ENCODE measurements around the gene PGLYRP2. TPM values are rescaled to one million over a fixed set of nuclear protein-coding genes. Genes with fewer than 3 reads are reported as not detected.
A peak's percentile ranks its signal among the peaks of the same experiment; 100 is the strongest.

The PGLYRP2 gene
- total RNA-seq, 1 donor from 2014 or later: not detected

- DNase-seq (ENCODE audit: low spot score in 2 of 2, unreplicated experiment in 2 of 2): no peak
- Mint-ChIP-seq H3K27ac (no peak overlapping the region), H3K36me3 (peaks cover 41% of the 10 kb centered on the region), H3K27me3 (ENCODE audit: low read depth) (no peaks in the 10 kb centered on the region), H3K4me3 (no peak overlapping the region), H3K9me3 (peaks cover 3% of the 10 kb centered on the region), H3K4me1 (no peaks in the 10 kb centered on the region)
- TF ChIP-seq CTCF (IDR thresholded peaks at IDR 0.05; ENCODE audit: unreplicated experiment): no peak
Observed at GRCh38 chr19:15424692-15425272, 54.5 kb downstream of the PGLYRP2 start.

GRCh38 chr19:15424121-15424520 is 55.2 kb downstream of the PGLYRP2 start:
- no peaks in the 10 kb centered on the region for H3K27me3 Mint-ChIP-seq (ENCODE audit: low read depth)
- no peak overlapping the region for H3K4me3 Mint-ChIP-seq
- no peak overlapping the region for H3K27ac Mint-ChIP-seq
- no peak for TF ChIP-seq CTCF (IDR thresholded peaks at IDR 0.05; ENCODE audit: unreplicated experiment)
- H3K9me3 Mint-ChIP-seq: peaks cover 3% of the 10 kb centered on the region
- no peak for DNase-seq (ENCODE audit: low spot score in 2 of 2, unreplicated experiment in 2 of 2)
- peaks cover 41% of the 10 kb centered on the region for H3K36me3 Mint-ChIP-seq
- peaks cover 1% of the 10 kb centered on the region for H3K4me1 Mint-ChIP-seq

GRCh38 chr19:15423130-15423529 is 56.2 kb downstream of the PGLYRP2 start:
- H3K27me3 Mint-ChIP-seq (ENCODE audit: low read depth): no peaks in the 10 kb centered on the region
- DNase-seq (ENCODE audit: low spot score in 2 of 2, unreplicated experiment in 2 of 2): no peak
- H3K4me1 Mint-ChIP-seq: peaks cover 2% of the 10 kb centered on the region
- H3K9me3 Mint-ChIP-seq: peaks cover 3% of the 10 kb centered on the region
- no peak overlapping the region for H3K27ac Mint-ChIP-seq
- no peak for TF ChIP-seq CTCF (IDR thresholded peaks at IDR 0.05; ENCODE audit: unreplicated experiment)
- H3K36me3 Mint-ChIP-seq: peaks cover 41% of the 10 kb centered on the region
- H3K4me3 Mint-ChIP-seq: no peak overlapping the region

GRCh38 chr19:15422296-15423075 is 56.8 kb downstream of the PGLYRP2 start:
- Mint-ChIP-seq H3K27me3 (ENCODE audit: low read depth) (no peaks in the 10 kb centered on the region), H3K36me3 (peaks cover 39% of the 10 kb centered on the region), H3K27ac (no peak overlapping the region), H3K9me3 (peaks cover 3% of the 10 kb centered on the region), H3K4me3 (no peak overlapping the region), H3K4me1 (peaks cover 8% of the 10 kb centered on the region)
- TF ChIP-seq CTCF (IDR thresholded peaks at IDR 0.05; ENCODE audit: unreplicated experiment): no peak
- no peak for DNase-seq (ENCODE audit: low spot score in 2 of 2, unreplicated experiment in 2 of 2)

GRCh38 chr19:15421721-15422260 is 57.5 kb downstream of the PGLYRP2 start:
- Mint-ChIP-seq H3K9me3 (peaks cover 3% of the 10 kb centered on the region), H3K27ac (peak overlapping the region; percentile 21), H3K4me3 (no peak overlapping the region)

More at GRCh38 chr19:15421721-15422260, 57.5 kb downstream of the PGLYRP2 start:
- DNase-seq (ENCODE audit: low spot score in 2 of 2, unreplicated experiment in 2 of 2): no peak
- Mint-ChIP-seq H3K27me3 (ENCODE audit: low read depth) (no peaks in the 10 kb centered on the region), H3K4me1 (peaks cover 14% of the 10 kb centered on the region), H3K36me3 (peaks cover 33% of the 10 kb centered on the region)
- no peak for TF ChIP-seq CTCF (IDR thresholded peaks at IDR 0.05; ENCODE audit: unreplicated experiment)
